Spinal cord (tissue), 10 donors: ENCODE measurements around the gene MS4A7. TPM values are rescaled to one million over a fixed set of nuclear protein-coding genes. Genes with fewer than 3 reads are reported as not detected.

ENCODE experiments used
- DNase-seq, 6 donors: peaks; one replicate each; pipeline versions ENCODE4 v3.0.0 to v3.0.0-alpha.2; 2013 to 2015; ENCODE audit warnings: low spot score in 6 of 6, low read depth in 4 of 6
- H3K27ac ChIP-seq: one replicate; pipeline ENCODE4 v1.5.1; 2013; ENCODE audit warnings: low read depth, low read length, control low read depth
- H3K27me3 ChIP-seq: one replicate; pipeline ENCODE4 v1.6.1; 2013; ENCODE audit warnings: low read length; ENCODE audit not compliant: control insufficient read depth, insufficient read depth
- H3K36me3 ChIP-seq: one replicate; pipeline ENCODE4 v1.6.1; 2013; ENCODE audit warnings: low read length; ENCODE audit not compliant: control insufficient read depth, insufficient read depth
- H3K4me1 ChIP-seq: one replicate; pipeline ENCODE4 v1.6.1; 2013; ENCODE audit warnings: low read length; ENCODE audit not compliant: control insufficient read depth, insufficient read depth
- H3K4me3 ChIP-seq: one replicate; pipeline ENCODE4 v1.5.1; 2013; ENCODE audit warnings: low read depth, low read length, control low read depth
- H3K9me3 ChIP-seq: one replicate; pipeline ENCODE4 v1.6.1; 2013; ENCODE audit warnings: low read length; ENCODE audit not compliant: control insufficient read depth, insufficient read depth
- WGBS: methylation state at CpG from one replicate; pipeline ENCODE4 v1.1.5; 2013; ENCODE audit warnings: missing lambda C conversion rate; ENCODE audit not compliant: insufficient coverage; 5-methylcytosine and 5-hydroxymethylcytosine counted together
- long read RNA-seq, 4 donors: transcript quantifications; one replicate each; lab custom pipeline, GENCODE V29; 2026
- polyA plus RNA-seq, 2 donors: library from polyadenylated mRNA; unstranded; fragments of 120-200 nt; gene quantifications; one replicate each; pipeline ENCODE4 v1.2.1, GENCODE V29; 2013; ENCODE audit not compliant: insufficient read length in 2 of 2
- total RNA-seq, 2 donors: library from RNA; depleted of rRNA in 1 of 2; stranded (reverse); fragments of 120-200 nt in 1 of 2; fragments of >200 nt in 1 of 2; gene quantifications; one replicate each; pipeline versions ENCODE4 v1.2.3 to v1.2.4, GENCODE V29; 2013 to 2014
- donor health status: healthy.

MS4A7 gene, protein sequence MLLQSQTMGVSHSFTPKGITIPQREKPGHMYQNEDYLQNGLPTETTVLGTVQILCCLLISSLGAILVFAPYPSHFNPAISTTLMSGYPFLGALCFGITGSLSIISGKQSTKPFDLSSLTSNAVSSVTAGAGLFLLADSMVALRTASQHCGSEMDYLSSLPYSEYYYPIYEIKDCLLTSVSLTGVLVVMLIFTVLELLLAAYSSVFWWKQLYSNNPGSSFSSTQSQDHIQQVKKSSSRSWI
- 10 to 100 TPM; 11.0 to 13.7 TPM for total RNA-seq
- polyA plus RNA-seq, result 1 to 10 TPM; 4.9 to 6.3 TPM
- long read RNA-seq, donor 1, partial matches to known transcripts, result 0 of 1 reads
- long read RNA-seq, donor 1, other reads (novel, unspliced or antisense), result 0 of 1 reads
- long read RNA-seq, donor 2, result 0 reads
- long read RNA-seq, donor 3, result 0 reads
- long read RNA-seq, donor 4, partial matches to known transcripts, result 0 of 7 reads
- long read RNA-seq, donor 4, other reads (novel, unspliced or antisense), result 0 of 7 reads

DNA sequence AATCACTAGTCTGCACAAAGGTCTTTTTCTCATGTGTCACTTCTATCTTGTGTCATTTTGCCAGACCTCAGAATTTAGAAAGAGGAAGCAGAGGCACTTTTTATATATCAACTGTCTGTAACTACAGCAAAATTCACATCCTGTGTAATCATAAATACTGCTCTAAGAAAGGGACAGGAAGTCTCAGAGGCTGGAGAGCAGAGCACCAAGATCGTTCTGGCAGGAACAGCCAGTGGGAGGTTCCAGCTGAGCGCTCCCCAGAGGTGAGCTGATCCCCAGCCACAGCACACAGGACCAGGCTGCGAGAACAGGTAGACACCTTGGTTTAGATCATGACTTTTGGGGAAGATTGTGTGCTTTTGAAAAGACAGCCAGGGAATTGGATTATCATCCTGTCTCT is at the start of gene MS4A7:
MS4A7 (plus strand) TSS at position 179 of the 400 bp plus-strand sequence. CDS start 4,610 bp downstream, outside the sequence.
- H3K4me1 ChIP-seq, result no peaks in the 10 kb centered on the region
- H3K27ac ChIP-seq, result no peak within 1 kb of the TSS
- H3K27me3 ChIP-seq, result no peaks in the 10 kb centered on the region
- H3K4me3 ChIP-seq, result no peak within 1 kb of the TSS
- H3K9me3 ChIP-seq, result no peaks in the 10 kb centered on the region
- no peak for DNase-seq
- H3K36me3 ChIP-seq, result no peaks in the 10 kb centered on the region
- 73% methylated on average over 3 of the region's 3 CpGs for WGBS

DNA sequence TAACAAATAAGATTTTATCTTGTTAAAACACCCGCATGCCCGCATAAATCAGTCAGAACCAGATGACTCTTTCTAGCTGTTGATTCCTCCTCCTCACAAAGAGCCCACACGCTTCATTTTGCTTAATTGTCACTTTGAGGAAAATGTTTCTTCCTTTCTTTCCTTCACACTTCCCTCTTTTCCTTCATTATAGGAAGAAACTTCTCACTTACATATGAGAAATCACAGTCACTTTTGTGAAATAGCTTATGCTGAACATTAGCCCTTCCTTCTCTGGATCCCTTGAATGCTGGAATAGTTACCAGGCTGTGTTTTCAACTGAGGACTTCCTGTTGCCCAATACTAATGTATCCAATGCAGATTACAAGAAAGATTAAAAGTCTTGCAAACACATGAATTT is 45.5 kb upstream of the MS4A7 start:
- WGBS, result 94% methylated on average over 3 of the region's 3 CpGs
- no peak overlapping the region for H3K4me3 ChIP-seq
- H3K36me3 ChIP-seq, result no peaks in the 10 kb centered on the region
- H3K27me3 ChIP-seq, result no peaks in the 10 kb centered on the region
- H3K9me3 ChIP-seq, result no peaks in the 10 kb centered on the region
- H3K27ac ChIP-seq, result no peak overlapping the region
- DNase-seq, result no peak
- H3K4me1 ChIP-seq, result no peaks in the 10 kb centered on the region

DNA sequence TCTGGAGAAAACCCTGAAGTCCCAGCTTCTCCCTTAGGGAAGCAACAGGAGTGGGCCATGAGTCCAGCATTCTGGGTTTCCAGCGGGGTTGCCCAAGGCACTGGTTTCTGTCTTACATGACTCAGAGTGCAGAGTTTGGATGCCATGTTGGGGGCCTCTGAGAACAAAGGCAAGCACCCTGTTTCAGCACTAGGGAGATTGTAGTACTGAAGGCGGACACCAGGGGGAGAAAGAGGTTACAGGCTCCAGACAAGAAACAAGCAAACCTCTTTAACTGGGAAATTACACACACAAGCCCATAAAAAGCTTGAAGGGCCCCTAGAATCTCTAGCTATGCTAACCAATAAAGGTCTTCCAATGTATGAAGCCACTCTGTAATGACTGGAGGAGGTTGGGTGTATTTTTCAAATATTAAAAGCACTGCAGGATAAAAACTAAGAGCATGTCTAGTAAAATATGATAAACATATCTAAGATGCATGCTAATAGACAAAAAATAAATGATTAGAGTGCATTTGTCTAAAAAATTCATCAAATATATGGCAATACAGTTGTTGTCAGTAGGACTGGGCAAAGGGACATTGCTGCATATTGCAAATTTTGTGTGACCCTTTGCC is 44.2 kb upstream of the MS4A7 start:
- Histone ChIP-seq H3K27ac (no peak overlapping the region), H3K27me3 (no peaks in the 10 kb centered on the region), H3K4me3 (no peak overlapping the region), H3K9me3 (no peaks in the 10 kb centered on the region), H3K36me3 (no peaks in the 10 kb centered on the region), H3K4me1 (no peaks in the 10 kb centered on the region)
- peak in 3 of 6 donors; percentile 13 to 70 (median 65) for DNase-seq
- WGBS, result 40% methylated on average over 1 of the region's 2 CpGs

DNA sequence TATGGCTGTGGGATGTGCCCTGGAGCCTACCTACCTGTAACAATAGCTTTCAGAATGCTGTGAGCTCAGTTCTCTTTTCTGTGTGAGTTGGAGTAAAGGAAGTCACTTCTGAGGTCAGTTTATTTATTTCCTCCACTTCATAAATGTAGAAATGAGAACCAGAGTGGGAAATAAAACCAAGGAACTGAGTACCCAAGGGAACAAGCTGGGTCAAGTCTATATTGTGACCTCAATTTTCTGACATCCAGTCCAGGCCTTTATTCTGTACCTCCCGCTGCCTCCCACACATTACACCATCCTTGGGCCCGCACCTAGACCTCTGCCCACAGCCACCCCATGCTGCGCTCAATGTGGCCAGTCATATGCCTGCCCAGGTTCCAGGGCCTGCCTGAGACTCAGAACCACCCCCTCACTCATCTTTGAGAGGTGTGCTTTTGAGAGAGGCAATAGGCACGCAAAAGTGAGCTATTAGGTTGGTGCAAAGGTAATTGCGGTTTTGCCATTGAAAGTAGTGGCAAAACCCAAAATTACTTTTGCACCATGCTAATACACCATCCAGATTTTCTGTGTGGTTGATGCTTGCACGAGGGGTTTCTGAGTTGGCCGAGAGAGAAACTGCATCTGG is 41.5 kb upstream of the MS4A7 start:
- Histone ChIP-seq H3K4me1 (no peaks in the 10 kb centered on the region), H3K9me3 (no peaks in the 10 kb centered on the region), H3K27ac (no peak overlapping the region), H3K27me3 (no peaks in the 10 kb centered on the region), H3K4me3 (no peak overlapping the region), H3K36me3 (no peaks in the 10 kb centered on the region)
- no peak for DNase-seq
- WGBS, result 93% methylated on average over 2 of the region's 7 CpGs

DNA sequence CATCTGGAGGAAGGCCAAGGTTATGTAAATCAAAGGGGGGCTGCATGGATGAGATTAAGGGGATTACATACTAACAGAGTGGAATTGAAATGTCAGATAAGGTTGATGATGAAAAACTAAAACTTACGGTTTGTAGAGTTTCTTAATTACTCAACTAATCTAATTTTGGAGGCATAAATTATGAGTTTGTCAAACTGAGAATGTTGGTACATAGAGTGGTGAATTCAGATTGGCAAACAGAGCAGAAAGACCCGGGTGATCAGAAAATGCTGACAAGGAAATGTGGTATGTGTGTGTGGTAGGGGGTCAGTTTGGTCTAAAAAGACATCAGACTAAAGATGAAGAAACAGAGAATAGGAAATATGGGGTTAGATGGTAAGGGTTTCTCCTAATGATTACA is 40.3 kb upstream of the MS4A7 start:
- Histone ChIP-seq H3K27me3 (no peaks in the 10 kb centered on the region), H3K9me3 (no peaks in the 10 kb centered on the region), H3K4me1 (no peaks in the 10 kb centered on the region), H3K36me3 (no peaks in the 10 kb centered on the region), H3K4me3 (no peak overlapping the region), H3K27ac (no peak overlapping the region)
- WGBS, result 86% methylated on average over 1 of the region's 2 CpGs
- DNase-seq, result no peak

DNA sequence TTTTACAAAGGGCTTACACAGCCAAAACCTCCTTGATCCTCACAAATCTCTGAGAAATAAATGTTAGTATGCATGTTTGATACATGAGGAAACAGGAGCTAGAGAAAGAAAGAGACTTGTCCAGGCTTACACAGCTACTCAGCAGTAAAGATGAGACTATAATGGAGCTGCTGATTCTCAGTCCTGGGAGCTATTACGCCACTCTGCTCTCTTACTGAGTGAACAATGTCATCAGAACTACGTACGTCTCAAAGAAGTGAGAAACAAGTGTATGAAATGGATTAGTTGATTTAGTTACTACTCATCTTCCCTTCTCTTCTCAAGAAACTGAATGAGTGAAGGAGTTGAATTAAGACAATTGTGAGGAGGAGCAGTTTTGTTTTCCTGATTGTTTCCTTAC is 39.0 kb upstream of the MS4A7 start:
- Histone ChIP-seq H3K27ac (no peak overlapping the region), H3K9me3 (no peaks in the 10 kb centered on the region), H3K27me3 (no peaks in the 10 kb centered on the region), H3K4me1 (no peaks in the 10 kb centered on the region), H3K36me3 (no peaks in the 10 kb centered on the region), H3K4me3 (no peak overlapping the region)
- DNase-seq, result no peak
- WGBS, result no CpG with 5 or more reads among the region's 3 CpGs

DNA sequence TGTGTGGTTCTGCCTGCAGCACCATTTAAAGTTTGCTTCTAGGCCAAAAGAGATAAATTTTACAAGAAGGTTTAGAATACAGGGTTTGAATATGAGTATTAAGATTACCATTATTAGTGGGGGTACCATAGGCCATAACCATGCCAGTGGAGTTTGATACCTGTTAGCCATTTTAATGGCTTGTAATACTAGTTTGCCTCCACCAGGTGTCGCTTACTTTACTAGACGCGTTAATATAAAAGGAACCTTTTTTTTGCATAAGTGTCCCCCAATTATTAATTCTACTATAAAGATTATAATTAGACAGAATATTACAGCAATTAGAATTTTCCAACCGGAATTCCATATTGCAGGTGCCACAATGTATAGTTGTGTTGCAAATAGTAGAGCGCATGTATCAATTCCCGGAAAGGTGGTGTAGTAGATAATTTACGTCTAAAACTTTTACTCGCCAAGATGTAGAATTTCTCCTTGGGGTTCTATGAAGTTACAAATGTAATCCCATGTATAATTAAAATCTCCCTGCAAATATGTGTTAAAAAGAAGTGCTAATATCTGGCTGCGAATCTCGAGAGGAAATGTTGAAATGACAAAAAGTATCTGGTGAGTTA is 35.1 kb upstream of the MS4A7 start:
- no peaks in the 10 kb centered on the region for H3K4me1 ChIP-seq
- H3K27ac ChIP-seq, result no peak overlapping the region
- no CpG with 5 or more reads among the region's 10 CpGs for WGBS
- no peaks in the 10 kb centered on the region for H3K9me3 ChIP-seq
- no peaks in the 10 kb centered on the region for H3K36me3 ChIP-seq
- no peaks in the 10 kb centered on the region for H3K27me3 ChIP-seq
- H3K4me3 ChIP-seq, result no peak overlapping the region
- DNase-seq, result no peak

DNA sequence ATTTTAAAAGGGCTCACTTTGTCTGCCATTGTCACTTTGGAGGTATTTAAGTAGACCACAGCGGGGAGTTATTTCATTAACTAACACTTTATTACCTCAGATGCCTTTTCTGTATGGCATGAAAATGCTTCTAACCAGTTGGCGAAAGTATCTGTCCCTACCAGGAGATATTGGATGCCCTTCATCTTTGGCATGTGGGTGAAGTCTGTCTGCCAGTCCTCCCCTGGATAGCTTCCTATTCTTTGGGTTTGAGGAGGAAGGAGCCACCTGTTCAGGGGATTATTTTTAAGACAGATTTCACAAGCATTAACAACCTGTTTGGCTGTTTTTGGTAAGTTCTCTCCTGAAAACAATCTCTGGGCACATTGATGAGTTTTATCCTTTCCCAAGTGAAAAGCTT is 34.2 kb upstream of the MS4A7 start:
- H3K27me3 ChIP-seq, result no peaks in the 10 kb centered on the region
- H3K4me1 ChIP-seq, result no peaks in the 10 kb centered on the region
- no peaks in the 10 kb centered on the region for H3K36me3 ChIP-seq
- no peak overlapping the region for H3K27ac ChIP-seq
- H3K9me3 ChIP-seq, result no peaks in the 10 kb centered on the region
- DNase-seq, result peak in 1 of 6 donors; percentile 16
- no CpG with 5 or more reads among the region's 2 CpGs for WGBS
- H3K4me3 ChIP-seq, result no peak overlapping the region

DNA sequence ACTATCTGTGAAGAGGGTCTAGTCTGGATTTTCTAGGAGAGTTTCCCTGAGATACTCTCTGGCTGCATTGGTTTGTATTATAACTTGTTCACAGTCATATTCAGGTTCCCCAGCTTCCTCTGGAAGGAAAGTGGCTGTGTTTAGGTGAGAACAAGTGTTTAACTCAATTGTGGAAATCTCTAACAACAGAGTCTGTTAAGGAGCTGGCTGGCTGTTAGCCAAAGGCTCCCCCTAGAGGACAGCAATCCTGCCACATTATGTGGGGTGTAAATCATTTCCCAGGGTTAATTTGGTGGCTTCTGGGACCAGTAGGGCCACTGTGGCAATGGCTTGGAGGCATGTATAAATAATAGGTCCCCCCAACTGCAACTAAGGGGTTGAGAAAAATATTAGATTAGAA is 32.8 kb upstream of the MS4A7 start:
- DNase-seq, result peak in 1 of 6 donors; percentile 15
- H3K27ac ChIP-seq, result no peak overlapping the region
- no peak overlapping the region for H3K4me3 ChIP-seq
- no peaks in the 10 kb centered on the region for H3K4me1 ChIP-seq
- no peaks in the 10 kb centered on the region for H3K9me3 ChIP-seq
- no peaks in the 10 kb centered on the region for H3K27me3 ChIP-seq
- no peaks in the 10 kb centered on the region for H3K36me3 ChIP-seq
